Cardiac fibroblast (primary cell): ENCODE data around the gene UBE2H.

Source experiments
- DNase-seq, 2 donors: peaks; one replicate each; pipeline versions ENCODE4 v3.0.0 to v3.0.0-alpha.2; 2010; ENCODE audit warnings: low read depth in 2 of 2
- H3K4me3 ChIP-seq, 2 donors: replicated peaks in 1 of 2; 1 replicate in 1 of 2; 2 replicates in 1 of 2; pipeline ENCODE4 v1.5.1; 2011; ENCODE audit warnings: low read depth in 2 of 2, low read length in 2 of 2, mild to moderate bottlenecking in 2 of 2, moderate library complexity in 1 of 2
- TF ChIP-seq, protein P1 (sequence below): IDR thresholded peaks from one replicate; pipeline ENCODE4 v1.5.1; 2011; ENCODE audit warnings: low read depth, mild to moderate bottlenecking, low read length, inconsistent platforms

Gene UBE2H

GRCh38 chr7:129853661-129854268 lies 99.0 kb downstream of the UBE2H start:
- peak; percentile 68 to 72 for DNase-seq
- H3K4me3 ChIP-seq: no peak overlapping the region
- TF ChIP-seq, protein P1, sequence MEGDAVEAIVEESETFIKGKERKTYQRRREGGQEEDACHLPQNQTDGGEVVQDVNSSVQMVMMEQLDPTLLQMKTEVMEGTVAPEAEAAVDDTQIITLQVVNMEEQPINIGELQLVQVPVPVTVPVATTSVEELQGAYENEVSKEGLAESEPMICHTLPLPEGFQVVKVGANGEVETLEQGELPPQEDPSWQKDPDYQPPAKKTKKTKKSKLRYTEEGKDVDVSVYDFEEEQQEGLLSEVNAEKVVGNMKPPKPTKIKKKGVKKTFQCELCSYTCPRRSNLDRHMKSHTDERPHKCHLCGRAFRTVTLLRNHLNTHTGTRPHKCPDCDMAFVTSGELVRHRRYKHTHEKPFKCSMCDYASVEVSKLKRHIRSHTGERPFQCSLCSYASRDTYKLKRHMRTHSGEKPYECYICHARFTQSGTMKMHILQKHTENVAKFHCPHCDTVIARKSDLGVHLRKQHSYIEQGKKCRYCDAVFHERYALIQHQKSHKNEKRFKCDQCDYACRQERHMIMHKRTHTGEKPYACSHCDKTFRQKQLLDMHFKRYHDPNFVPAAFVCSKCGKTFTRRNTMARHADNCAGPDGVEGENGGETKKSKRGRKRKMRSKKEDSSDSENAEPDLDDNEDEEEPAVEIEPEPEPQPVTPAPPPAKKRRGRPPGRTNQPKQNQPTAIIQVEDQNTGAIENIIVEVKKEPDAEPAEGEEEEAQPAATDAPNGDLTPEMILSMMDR: no peak

GRCh38 chr7:129851809-129852208 lies 101.0 kb downstream of the UBE2H start:
- TF ChIP-seq, protein P1: no peak
- no peak overlapping the region for H3K4me3 ChIP-seq
- no peak for DNase-seq

DNA sequence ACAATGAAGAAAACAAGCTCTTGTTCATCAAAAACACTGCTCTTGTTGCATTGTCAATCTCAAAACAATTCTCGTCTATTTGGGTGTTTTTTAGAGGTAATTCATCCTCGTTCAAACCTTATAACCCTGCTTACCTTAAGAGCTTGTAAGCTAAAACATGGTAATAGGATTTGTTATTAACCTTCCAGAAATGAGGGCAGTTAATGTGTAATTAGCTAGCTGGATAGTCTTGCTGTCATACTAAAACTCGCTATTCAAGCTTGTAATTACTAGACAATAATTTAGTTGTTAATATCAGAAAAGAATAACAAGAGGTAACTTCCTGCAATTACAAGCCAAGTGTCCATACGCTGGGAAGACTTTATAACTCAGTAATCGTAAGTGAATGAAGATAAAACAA lies 101.6 kb downstream of the UBE2H start:
- no peak overlapping the region for H3K4me3 ChIP-seq
- TF ChIP-seq, protein P1: no peak
- DNase-seq: no peak

- no peak overlapping the region for H3K4me3 ChIP-seq
- peak in 1 of 2 donors; percentile 75 for DNase-seq
- TF ChIP-seq, protein P1: no peak
Observed at GRCh38 chr7:129848436-129848835, 104.3 kb downstream of the UBE2H start.

DNA sequence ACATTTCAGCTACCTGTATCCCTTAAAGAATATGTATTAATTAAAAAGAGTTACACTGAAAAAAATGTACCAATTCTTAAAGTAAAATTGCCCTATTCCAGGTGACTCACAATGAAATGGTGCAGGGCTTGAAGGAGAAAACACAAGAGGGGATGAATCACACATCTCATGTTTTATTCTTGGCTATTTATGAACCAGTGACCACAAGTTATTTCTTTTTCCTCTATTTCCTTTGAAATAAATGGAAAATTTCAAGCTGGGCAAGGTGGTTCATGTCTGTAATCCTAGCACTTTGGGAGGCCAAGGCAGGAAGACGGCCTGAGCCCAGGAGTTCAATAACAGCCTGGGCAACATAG lies 106.8 kb downstream of the UBE2H start:
- TF ChIP-seq, protein P1: no peak
- DNase-seq: peak; percentile 49 to 89
- H3K4me3 ChIP-seq: no peak overlapping the region

- peak; percentile 44 to 74 for DNase-seq
- H3K4me3 ChIP-seq: no peak overlapping the region
- TF ChIP-seq, protein P1: no peak
Observed at GRCh38 chr7:129845178-129845971, 107.4 kb downstream of the UBE2H start.
